Iris pigment epithelial cell (primary cell): ENCODE results near the gene RNF34.
A peak's percentile ranks its signal among the peaks of the same experiment; 100 is the strongest.

ENCODE experiments used
- DNase-seq: peaks from one replicate; pipeline ENCODE4 v3.0.0-alpha.2; 2011; ENCODE audit warnings: low read depth

RNF34 gene

GRCh38 chr12:121438905-121439304, 39.0 kb downstream of the RNF34 start:
- no peak for DNase-seq

GRCh38 chr12:121439715-121440114, 39.8 kb downstream of the RNF34 start:
- no peak for DNase-seq

GRCh38 chr12:121440768-121441167, 40.9 kb downstream of the RNF34 start:
- no peak for DNase-seq

- DNase-seq: no peak
Observed at GRCh38 chr12:121441555-121441954, 41.6 kb downstream of the RNF34 start.

- no peak for DNase-seq
Observed at GRCh38 chr12:121442028-121442948, 42.4 kb downstream of the RNF34 start.

- DNase-seq: peak; percentile 68
Observed at GRCh38 chr12:121443193-121443870, 43.4 kb downstream of the RNF34 start.

- no peak for DNase-seq
Observed at GRCh38 chr12:121443911-121444841, 44.3 kb downstream of the RNF34 start.

- DNase-seq: no peak
Observed at GRCh38 chr12:121444842-121445202, 44.9 kb downstream of the RNF34 start.

- DNase-seq: no peak
Observed at GRCh38 chr12:121446750-121447149, 46.8 kb downstream of the RNF34 start.

GRCh38 chr12:121448771-121449315, 48.9 kb downstream of the RNF34 start:
- DNase-seq: no peak

GRCh38 chr12:121451961-121452339, 52.0 kb downstream of the RNF34 start:
- peak; percentile 10 for DNase-seq

GRCh38 chr12:121452340-121452984, 52.5 kb downstream of the RNF34 start:
- no peak for DNase-seq

GRCh38 chr12:121452985-121453360, 53.1 kb downstream of the RNF34 start:
- DNase-seq: no peak

- no peak for DNase-seq
Observed at GRCh38 chr12:121453629-121454028, 53.7 kb downstream of the RNF34 start.

GRCh38 chr12:121454921-121455320, 55.0 kb downstream of the RNF34 start:
- DNase-seq: no peak

- no peak for DNase-seq
Observed at GRCh38 chr12:121455766-121456420, 56.0 kb downstream of the RNF34 start.

GRCh38 chr12:121456551-121456950, 56.6 kb downstream of the RNF34 start:
- peak; percentile 9 for DNase-seq

- DNase-seq: no peak
Observed at GRCh38 chr12:121461048-121461447, 61.1 kb downstream of the RNF34 start.

- no peak for DNase-seq
Observed at GRCh38 chr12:121464331-121464730, 64.4 kb downstream of the RNF34 start.

- peak; percentile 19 for DNase-seq
Observed at GRCh38 chr12:121465921-121466793, 66.2 kb downstream of the RNF34 start.
